Activated CD8-positive, alpha-beta T cell treated with anti-CD3 and anti-CD28 coated beads for 36 hours (primary cell): Measurements from ENCODE around the gene DUSP7. TPM values are rescaled to one million over a fixed set of nuclear protein-coding genes. Genes with fewer than 3 reads are reported as not detected.
"Not testable (repeated sequence)": the region's sequence is repeated elsewhere in the genome, so short reads cannot be mapped to it uniquely, and the experiment has no call there.

Experiments
- ATAC-seq: fragments of 200-7000 bp; cut with Tn5 transposase; one replicate; pipeline ENCODE4 v1.10.0; 2021; ENCODE audit warnings: mild to moderate bottlenecking, moderate library complexity
- CTCF ChIA-PET: fragments of 350-600 bp; sonication (Branson Sonifier 250); formaldehyde crosslinking; loops from one replicate; lab custom pipeline; 2021; ENCODE audit warnings: antibody characterized with exemption; lab: Charles Lee
- POLR2A ChIA-PET: fragments of 350-600 bp; sonication (Branson Sonifier 250); formaldehyde crosslinking; loops from one replicate; lab custom pipeline; 2021; ENCODE audit warnings: antibody characterized with exemption; lab: Charles Lee
- DNase-seq: peaks from one replicate; pipeline ENCODE4 v3.0.0-alpha.2; 2020
- H3K27ac Mint-ChIP-seq: one replicate; pipeline ENCODE4 v1.8.0; 2021; ENCODE audit warnings: mild to moderate bottlenecking, mixed read lengths
- H3K27me3 Mint-ChIP-seq: one replicate; pipeline ENCODE4 v1.8.0; 2021; ENCODE audit warnings: mixed read lengths
- H3K36me3 Mint-ChIP-seq: one replicate; pipeline ENCODE4 v1.8.0; 2021; ENCODE audit warnings: low read depth, mixed read lengths
- H3K4me1 Mint-ChIP-seq: one replicate; pipeline ENCODE4 v1.8.0; 2021; ENCODE audit warnings: low read depth, mixed read lengths
- H3K4me3 Mint-ChIP-seq: one replicate; pipeline ENCODE4 v1.8.0; 2021; ENCODE audit warnings: mild to moderate bottlenecking, moderate library complexity, mixed read lengths
- H3K9me3 Mint-ChIP-seq: one replicate; pipeline ENCODE4 v1.8.0; 2021; ENCODE audit warnings: mixed read lengths
- CTCF ChIP-seq: fragments of 200-600 bp; IDR thresholded peaks from one replicate; pipeline ENCODE4 v1.8.0; 2022; ENCODE audit warnings: antibody characterized with exemption, mild to moderate bottlenecking
- intact Hi-C: fragments of 100-400 bp; cut with micrococcal nuclease; formaldehyde crosslinking; loops from one replicate; pipeline ENCODE4 v1.10.0; 2022
- total RNA-seq, 2 experiments: library from RNA; stranded (reverse); gene quantifications; one replicate each; pipeline ENCODE4 v1.2.3, GENCODE V29; 2021

The DUSP7 gene
- total RNA-seq, 2 experiments from 2014 or later = 19.6 to 21.6 TPM

- peak; percentile 57 for ATAC-seq
- intact Hi-C loops = no loop called here
- Mint-ChIP-seq H3K36me3 (peaks cover 6% of the 10 kb centered on the region), H3K27me3 (no peaks in the 10 kb centered on the region), H3K27ac (no peak overlapping the region), H3K4me1 (peaks cover 8% of the 10 kb centered on the region), H3K9me3 (no peaks in the 10 kb centered on the region), H3K4me3 (no peak overlapping the region)
- DNase-seq = no peak
- ChIA-PET CTCF (interaction anchor here (1.4 to 6.3 kb wide), 2 partner anchors 8 to 100 kb away, joined by 5 to 37 read pairs; no protein-coding TSS in a partner anchor), POLR2A (interaction anchor here (0.6 to 0.7 kb wide), 2 partner anchors 11 to 545 kb away, joined by 3 to 5 read pairs; partner anchors contain the start of genes DCAF1 and DUSP7)
- no peak for TF ChIP-seq CTCF
These were observed 11.3 kb downstream of the DUSP7 start for GRCh38 chr3:52044869-52045619.

- ChIA-PET POLR2A (interaction anchor here (0.6 kb wide), 1 partner anchor 14 kb away, joined by 3 read pairs; no protein-coding TSS in a partner anchor), CTCF (interaction anchor here (1.5 to 6.3 kb wide), 3 partner anchors 9 to 79 kb away, joined by 4 to 37 read pairs (median 5); partner anchors contain the start of gene DUSP7)
- ATAC-seq (no peak), DNase-seq (no peak)
- Mint-ChIP-seq H3K36me3 (no peaks in the 10 kb centered on the region), H3K4me1 (peaks cover 2% of the 10 kb centered on the region), H3K4me3 (no peak overlapping the region), H3K27ac (no peak overlapping the region), H3K27me3 (no peaks in the 10 kb centered on the region), H3K9me3 (no peaks in the 10 kb centered on the region)
- intact Hi-C loops = no loop called here
- no peak for TF ChIP-seq CTCF
These were observed 12.6 kb downstream of the DUSP7 start for GRCh38 chr3:52043750-52044149.

- not testable (repeated sequence) for H3K27ac Mint-ChIP-seq
- CTCF ChIA-PET = interaction anchor here (0.8 to 6.3 kb wide), 4 partner anchors 10 to 80 kb away, joined by 3 to 37 read pairs (median 4); partner anchors contain the start of gene DUSP7
These were observed 13.3 kb downstream of the DUSP7 start for GRCh38 chr3:52043039-52043438.

GRCh38 chr3:52041118-52041731 is 15.1 kb downstream of the DUSP7 start:
- ChIA-PET CTCF (interaction anchor here (1.0 to 6.3 kb wide), 9 partner anchors 12 to 178 kb away, joined by 3 to 37 read pairs (median 3); partner anchors contain the start of genes ACY1 and RRP9), POLR2A (interaction anchor here (0.7 to 1.2 kb wide), 3 partner anchors 10 to 15 kb away, joined by 3 to 4 read pairs (median 3); partner anchors contain the start of gene DUSP7)
- Mint-ChIP-seq H3K4me1 (no peaks in the 10 kb centered on the region), H3K27ac (no peak overlapping the region), H3K36me3 (no peaks in the 10 kb centered on the region), H3K27me3 (no peaks in the 10 kb centered on the region), H3K9me3 (no peaks in the 10 kb centered on the region), H3K4me3 (no peak overlapping the region)
- ATAC-seq = no peak
- intact Hi-C loops = no loop called here
- no peak for DNase-seq
- TF ChIP-seq CTCF = no peak

More at GRCh38 chr3:52043039-52043438, 13.3 kb downstream of the DUSP7 start:
- H3K4me1 Mint-ChIP-seq, intact Hi-C loops, H3K27me3 Mint-ChIP-seq, DNase-seq, ATAC-seq, H3K9me3 Mint-ChIP-seq, H3K4me3 Mint-ChIP-seq, POLR2A ChIA-PET, H3K36me3 Mint-ChIP-seq: not testable (repeated sequence)

GRCh38 chr3:52040600-52040999 is 15.8 kb downstream of the DUSP7 start:
- ATAC-seq (no peak), DNase-seq (no peak)
- no peaks in the 10 kb centered on the region for H3K27me3 Mint-ChIP-seq
- H3K27ac Mint-ChIP-seq = no peak overlapping the region
- no peaks in the 10 kb centered on the region for H3K4me1 Mint-ChIP-seq
- CTCF ChIA-PET = interaction anchor here (1.1 to 6.3 kb wide), 6 partner anchors 12 to 104 kb away, joined by 3 to 37 read pairs (median 4); partner anchors contain the start of gene ACY1
- intact Hi-C loops = no loop called here
- POLR2A ChIA-PET = interaction anchor here (0.7 to 1.2 kb wide), 2 partner anchors 12 to 15 kb away, joined by 3 to 4 read pairs; partner anchors contain the start of gene DUSP7
- no peaks in the 10 kb centered on the region for H3K9me3 Mint-ChIP-seq
- H3K4me3 Mint-ChIP-seq = no peak overlapping the region
- no peak for TF ChIP-seq CTCF
- no peaks in the 10 kb centered on the region for H3K36me3 Mint-ChIP-seq
